GM19240 (cell line): ENCODE results near the gene HSD17B3.
A peak's percentile ranks its signal among the peaks of the same experiment; 100 is the strongest.
"Not testable (repeated sequence)": the region's sequence is repeated elsewhere in the genome, so short reads cannot be mapped to it uniquely, and the experiment has no call there.

Experiments used
- DNase-seq: peaks from one replicate; pipeline ENCODE4 v3.0.0; 2011; ENCODE audit warnings: low spot score; ENCODE audit not compliant: insufficient read length

Gene HSD17B3

GRCh38 chr9:96236337-96236736, 65.6 kb downstream of the HSD17B3 start:
- DNase-seq, result not testable (repeated sequence)

- peak; percentile 40 for DNase-seq
These were observed 69.3 kb downstream of the HSD17B3 start for GRCh38 chr9:96232539-96233241.

- no peak for DNase-seq
These were observed 69.8 kb downstream of the HSD17B3 start for GRCh38 chr9:96232164-96232538.

- no peak for DNase-seq
These were observed 72.0 kb downstream of the HSD17B3 start for GRCh38 chr9:96230002-96230401.

GRCh38 chr9:96222132-96222531, 79.8 kb downstream of the HSD17B3 start:
- DNase-seq, result no peak

- DNase-seq, result no peak
These were observed 82.1 kb downstream of the HSD17B3 start for GRCh38 chr9:96219900-96220257.

- no peak for DNase-seq
These were observed 82.7 kb downstream of the HSD17B3 start for GRCh38 chr9:96219026-96219899.

GRCh38 chr9:96217754-96218693, 84.0 kb downstream of the HSD17B3 start:
- peak; percentile 71 for DNase-seq

- no peak for DNase-seq
These were observed 84.7 kb downstream of the HSD17B3 start for GRCh38 chr9:96217294-96217707.

GRCh38 chr9:96216583-96216982, 85.4 kb downstream of the HSD17B3 start:
- no peak for DNase-seq

GRCh38 chr9:96215841-96216240, 86.1 kb downstream of the HSD17B3 start:
- DNase-seq, result no peak

GRCh38 chr9:96214635-96215034, 87.3 kb downstream of the HSD17B3 start:
- DNase-seq, result no peak

- no peak for DNase-seq
These were observed 92.3 kb downstream of the HSD17B3 start for GRCh38 chr9:96209407-96210271.

- no peak for DNase-seq
These were observed 95.7 kb downstream of the HSD17B3 start for GRCh38 chr9:96206156-96206751.

GRCh38 chr9:96204853-96205252, 97.1 kb downstream of the HSD17B3 start:
- DNase-seq, result no peak

- no peak for DNase-seq
These were observed 98.0 kb downstream of the HSD17B3 start for GRCh38 chr9:96203867-96204501.

GRCh38 chr9:96202971-96203780, 98.8 kb downstream of the HSD17B3 start:
- DNase-seq, result no peak

GRCh38 chr9:96201140-96201539, 100.8 kb downstream of the HSD17B3 start:
- DNase-seq, result no peak

GRCh38 chr9:96199006-96199405, 103.0 kb downstream of the HSD17B3 start:
- no peak for DNase-seq
